HCT116 (cell line): ENCODE data around the gene DHX57.

ENCODE experiments used
- CEBPB ChIP-seq: IDR thresholded peaks from 2 replicates; pipeline ENCODE4 v1.6.1; 2012; ENCODE audit warnings: low read depth
- EZH2 ChIP-seq: fragments of 200-600 bp; sonication (generic); IDR thresholded peaks from 2 replicates; pipeline ENCODE4 v1.6.1; 2017; ENCODE audit warnings: antibody characterized with exemption, mixed run types
- EZH2phosphoT487 ChIP-seq: fragments of 200-600 bp; IDR thresholded peaks from 2 replicates; pipeline ENCODE4 v1.6.1; 2018; ENCODE audit warnings: antibody characterized with exemption, borderline replicate concordance
- JUND ChIP-seq: IDR thresholded peaks from 2 replicates; pipeline ENCODE4 v1.6.1; 2012
- POLR2A ChIP-seq: IDR thresholded peaks from 2 replicates; pipeline ENCODE4 v1.7.0; 2011; ENCODE audit warnings: borderline replicate concordance; ENCODE audit not compliant: insufficient read depth, insufficient read length; ENCODE audit errors: extremely low read depth
- POLR2AphosphoS5 ChIP-seq: IDR thresholded peaks from 2 replicates; pipeline ENCODE4 v1.6.1; 2011; ENCODE audit warnings: mild to moderate bottlenecking, low read depth, low read length, moderate library complexity
- RAD21 ChIP-seq: IDR thresholded peaks from 2 replicates; pipeline ENCODE4 v1.6.1; 2012; ENCODE audit warnings: low read depth, mild to moderate bottlenecking
- TCF7L2 ChIP-seq: IDR thresholded peaks from 2 replicates; pipeline ENCODE4 v1.7.0; 2011; ENCODE audit warnings: borderline replicate concordance, inconsistent platforms; ENCODE audit not compliant: insufficient read depth, insufficient read length; ENCODE audit errors: extremely low read depth
- YY1 ChIP-seq: IDR thresholded peaks from 2 replicates; pipeline ENCODE4 v1.6.1; 2011; ENCODE audit warnings: low read length, low read depth, moderate library complexity, mild to moderate bottlenecking; ENCODE audit not compliant: insufficient replicate concordance; ENCODE audit errors: extremely low read depth
- ZFX ChIP-seq: fragments of 450-650 bp; IDR thresholded peaks from 2 replicates; pipeline ENCODE4 v1.6.1; 2017
- TF ChIP-seq, protein P1 (sequence below), 3 experiments: fragments of 200-600 bp in 1 of 3; sonication (generic) in 1 of 3; IDR thresholded peaks in 2 of 3; conservative IDR thresholded peaks in 1 of 3; 2 replicates each; pipeline ENCODE4 v1.5.1; 2012 to 2017; ENCODE audit warnings: low read depth in 2 of 3, low read length in 2 of 3, antibody characterized with exemption in 1 of 3, borderline replicate concordance in 1 of 3, control low read depth in 1 of 3, mild to moderate bottlenecking in 1 of 3, mixed read lengths in 1 of 3, mixed run types in 1 of 3, moderate library complexity in 1 of 3; ENCODE audit not compliant: insufficient read depth in 1 of 3
- TF ChIP-seq, protein P2 (sequence below): IDR thresholded peaks from 2 replicates; pipeline ENCODE4 v1.6.1; 2012; ENCODE audit warnings: low read depth
- TF ChIP-seq, protein P3 (sequence below): IDR thresholded peaks from 2 replicates; pipeline ENCODE4 v1.6.1; 2012

GRCh38 chr2:38900726-38901125 lies 25.0 kb upstream of the DHX57 start:
- TF ChIP-seq, protein P1, sequence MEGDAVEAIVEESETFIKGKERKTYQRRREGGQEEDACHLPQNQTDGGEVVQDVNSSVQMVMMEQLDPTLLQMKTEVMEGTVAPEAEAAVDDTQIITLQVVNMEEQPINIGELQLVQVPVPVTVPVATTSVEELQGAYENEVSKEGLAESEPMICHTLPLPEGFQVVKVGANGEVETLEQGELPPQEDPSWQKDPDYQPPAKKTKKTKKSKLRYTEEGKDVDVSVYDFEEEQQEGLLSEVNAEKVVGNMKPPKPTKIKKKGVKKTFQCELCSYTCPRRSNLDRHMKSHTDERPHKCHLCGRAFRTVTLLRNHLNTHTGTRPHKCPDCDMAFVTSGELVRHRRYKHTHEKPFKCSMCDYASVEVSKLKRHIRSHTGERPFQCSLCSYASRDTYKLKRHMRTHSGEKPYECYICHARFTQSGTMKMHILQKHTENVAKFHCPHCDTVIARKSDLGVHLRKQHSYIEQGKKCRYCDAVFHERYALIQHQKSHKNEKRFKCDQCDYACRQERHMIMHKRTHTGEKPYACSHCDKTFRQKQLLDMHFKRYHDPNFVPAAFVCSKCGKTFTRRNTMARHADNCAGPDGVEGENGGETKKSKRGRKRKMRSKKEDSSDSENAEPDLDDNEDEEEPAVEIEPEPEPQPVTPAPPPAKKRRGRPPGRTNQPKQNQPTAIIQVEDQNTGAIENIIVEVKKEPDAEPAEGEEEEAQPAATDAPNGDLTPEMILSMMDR (IDR thresholded peaks at IDR 0.05 in 2 of 3, conservative IDR thresholded peaks at IDR 0.05 in 1 of 3; ENCODE audit: borderline replicate concordance in 1 of 3, insufficient read depth in 1 of 3, low read depth in 2 of 3, low read length in 2 of 3), result no peak
- TF ChIP-seq POLR2A (no peak), EZH2 (no peak), CEBPB (no peak), TCF7L2 (no peak), RAD21 (no peak), YY1 (no peak), ZFX (no peak), EZH2phosphoT487 (no peak), POLR2AphosphoS5 (no peak), JUND (no peak)
- TF ChIP-seq, protein P2, sequence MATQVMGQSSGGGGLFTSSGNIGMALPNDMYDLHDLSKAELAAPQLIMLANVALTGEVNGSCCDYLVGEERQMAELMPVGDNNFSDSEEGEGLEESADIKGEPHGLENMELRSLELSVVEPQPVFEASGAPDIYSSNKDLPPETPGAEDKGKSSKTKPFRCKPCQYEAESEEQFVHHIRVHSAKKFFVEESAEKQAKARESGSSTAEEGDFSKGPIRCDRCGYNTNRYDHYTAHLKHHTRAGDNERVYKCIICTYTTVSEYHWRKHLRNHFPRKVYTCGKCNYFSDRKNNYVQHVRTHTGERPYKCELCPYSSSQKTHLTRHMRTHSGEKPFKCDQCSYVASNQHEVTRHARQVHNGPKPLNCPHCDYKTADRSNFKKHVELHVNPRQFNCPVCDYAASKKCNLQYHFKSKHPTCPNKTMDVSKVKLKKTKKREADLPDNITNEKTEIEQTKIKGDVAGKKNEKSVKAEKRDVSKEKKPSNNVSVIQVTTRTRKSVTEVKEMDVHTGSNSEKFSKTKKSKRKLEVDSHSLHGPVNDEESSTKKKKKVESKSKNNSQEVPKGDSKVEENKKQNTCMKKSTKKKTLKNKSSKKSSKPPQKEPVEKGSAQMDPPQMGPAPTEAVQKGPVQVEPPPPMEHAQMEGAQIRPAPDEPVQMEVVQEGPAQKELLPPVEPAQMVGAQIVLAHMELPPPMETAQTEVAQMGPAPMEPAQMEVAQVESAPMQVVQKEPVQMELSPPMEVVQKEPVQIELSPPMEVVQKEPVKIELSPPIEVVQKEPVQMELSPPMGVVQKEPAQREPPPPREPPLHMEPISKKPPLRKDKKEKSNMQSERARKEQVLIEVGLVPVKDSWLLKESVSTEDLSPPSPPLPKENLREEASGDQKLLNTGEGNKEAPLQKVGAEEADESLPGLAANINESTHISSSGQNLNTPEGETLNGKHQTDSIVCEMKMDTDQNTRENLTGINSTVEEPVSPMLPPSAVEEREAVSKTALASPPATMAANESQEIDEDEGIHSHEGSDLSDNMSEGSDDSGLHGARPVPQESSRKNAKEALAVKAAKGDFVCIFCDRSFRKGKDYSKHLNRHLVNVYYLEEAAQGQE, result no peak
- TF ChIP-seq, protein P3, sequence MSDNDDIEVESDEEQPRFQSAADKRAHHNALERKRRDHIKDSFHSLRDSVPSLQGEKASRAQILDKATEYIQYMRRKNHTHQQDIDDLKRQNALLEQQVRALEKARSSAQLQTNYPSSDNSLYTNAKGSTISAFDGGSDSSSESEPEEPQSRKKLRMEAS, result no peak
